A549 (cell line): ENCODE results near the gene SLC8A1. TPM values are rescaled to one million over a fixed set of nuclear protein-coding genes. Genes with fewer than 3 reads are reported as not detected.

Experiments used
- ATAC-seq, 2 experiments: fragments of 200-7000 bp in 1 of 2; fragments of >200 bp in 1 of 2; cut with Nextera tagmentation in 1 of 2; cut with Tn5 transposase in 1 of 2; 3 replicates each; pipeline versions ENCODE4 v1.8.0 to v1.9.1; 2018 to 2020; ENCODE audit warnings: mild to moderate bottlenecking in 1 of 2, moderate library complexity in 1 of 2
- CTCF ChIA-PET: fragments of 300-600 bp; sonication (Branson Sonifier 250); formaldehyde crosslinking; extraction: SDS; loops from one replicate; lab custom pipeline; 2021; ENCODE audit warnings: antibody characterized with exemption, inconsistent platforms; lab: Yijun Ruan, JAX
- POLR2A ChIA-PET: fragments of 350-600 bp; formaldehyde crosslinking; extraction: SDS; loops from one replicate; lab custom pipeline; 2021; ENCODE audit warnings: antibody characterized with exemption, inconsistent platforms; lab: Yijun Ruan, JAX
- DNase-seq, 2 experiments: peaks; one replicate each; pipeline versions ENCODE4 v3.0.0 to v3.0.0-alpha.2; 2011 to 2016; ENCODE audit warnings: low read depth in 1 of 2, low spot score in 1 of 2
- FAIRE-seq: peaks from 2 replicates; lab custom pipeline; 2011; peaks lifted over from hg19 to GRCh38; lab: Jason Lieb, UNC
- H3K27ac ChIP-seq, 2 experiments: fragments of >200 bp; sonication (Bioruptor Twin); formaldehyde crosslinking; 3 replicates each; pipeline ENCODE4 v1.5.1; 2016 to 2017
- H3K4me1 ChIP-seq: fragments of >200 bp; sonication (Bioruptor Twin); formaldehyde crosslinking; 3 replicates; pipeline ENCODE4 v1.6.1; 2016
- H3K4me2 ChIP-seq: fragments of >200 bp; sonication (Bioruptor Twin); formaldehyde crosslinking; 3 replicates; pipeline ENCODE4 v1.6.1; 2016
- H3K4me3 ChIP-seq: fragments of >200 bp; sonication (Bioruptor Twin); formaldehyde crosslinking; 3 replicates; pipeline ENCODE4 v1.5.1; 2016
- H3K9me3 ChIP-seq: fragments of >200 bp; sonication (Bioruptor Twin); formaldehyde crosslinking; 3 replicates; pipeline ENCODE4 v1.6.1; 2016
- CHD2 ChIP-seq: fragments of 150-350 bp; IDR thresholded peaks from 2 replicates; pipeline ENCODE4 v1.6.1; 2014; ENCODE audit warnings: low read length; ENCODE audit not compliant: partially characterized antibody
- CHD4 ChIP-seq: fragments of 200-600 bp; sonication (generic); IDR thresholded peaks from 2 replicates; pipeline ENCODE4 v1.6.1; 2016; ENCODE audit warnings: antibody characterized with exemption, mild to moderate bottlenecking, borderline replicate concordance
- EHF ChIP-seq: fragments of 250-450 bp; sonication (Bioruptor Pico); IDR thresholded peaks from 2 replicates; pipeline ENCODE4 v1.5.0; 2020; ENCODE audit warnings: mild to moderate bottlenecking
- EHMT2 ChIP-seq: fragments of 200-600 bp; sonication (generic); IDR thresholded peaks from 2 replicates; pipeline ENCODE4 v1.6.1; 2016; ENCODE audit warnings: antibody characterized with exemption, low read depth, mild to moderate bottlenecking, moderate library complexity
- HEYL ChIP-seq: fragments of 250-450 bp; sonication (Bioruptor Pico); IDR thresholded peaks from 2 replicates; pipeline ENCODE4 v1.8.0; 2021; ENCODE audit warnings: mild to moderate bottlenecking, moderate library complexity
- HOXA7 ChIP-seq: fragments of 250-450 bp; sonication (Bioruptor Pico); IDR thresholded peaks from 2 replicates; pipeline ENCODE4 v1.5.0; 2020; ENCODE audit warnings: mild to moderate bottlenecking, moderate library complexity
- JUN ChIP-seq, 2 experiments: fragments of >200 bp; sonication (Bioruptor Twin); formaldehyde crosslinking; IDR thresholded peaks; 2 replicates in 1 of 2; 3 replicates in 1 of 2; pipeline ENCODE4 v1.6.1; 2016 to 2017
- JUNB ChIP-seq: fragments of >200 bp; sonication (Bioruptor Twin); formaldehyde crosslinking; IDR thresholded peaks from 2 replicates; pipeline ENCODE4 v1.6.1; 2016
- MAZ ChIP-seq: fragments of 150-350 bp; IDR thresholded peaks from 2 replicates; pipeline ENCODE4 v1.6.1; 2014; ENCODE audit warnings: antibody characterized with exemption, low read depth, low read length, borderline replicate concordance
- NR3C1 ChIP-seq: fragments of >200 bp; sonication (Bioruptor Twin); formaldehyde crosslinking; IDR thresholded peaks from 3 replicates; pipeline ENCODE4 v1.6.1; 2017
- POLR2AphosphoS2 ChIP-seq: conservative IDR thresholded peaks from 2 replicates; pipeline ENCODE4 v1.6.1; 2012; ENCODE audit warnings: low read length, improper control_type of control experiment, inconsistent platforms
- RCOR1 ChIP-seq: fragments of 150-350 bp; IDR thresholded peaks from 2 replicates; pipeline ENCODE4 v1.6.1; 2014; ENCODE audit warnings: antibody characterized with exemption, low read length, low read depth
- RFX5 ChIP-seq: fragments of 450-650 bp; IDR thresholded peaks from 2 replicates; pipeline ENCODE4 v1.7.1; 2014; ENCODE audit warnings: antibody characterized with exemption, mild to moderate bottlenecking, moderate library complexity
- RNF2 ChIP-seq: fragments of 200-600 bp; sonication (generic); IDR thresholded peaks from 2 replicates; pipeline ENCODE4 v1.6.1; 2016; ENCODE audit warnings: low read depth, mild to moderate bottlenecking, antibody characterized with exemption, moderate library complexity, borderline replicate concordance
- SREBF2 ChIP-seq: fragments of 450-650 bp; IDR thresholded peaks from 2 replicates; pipeline ENCODE4 v1.6.1; 2014; ENCODE audit warnings: mild to moderate bottlenecking, moderate library complexity
- TFCP2L1 ChIP-seq: fragments of 250-450 bp; sonication (Bioruptor Pico); IDR thresholded peaks from 2 replicates; pipeline ENCODE4 v1.5.0; 2021; ENCODE audit warnings: mild to moderate bottlenecking
- ZSCAN20 ChIP-seq: fragments of 250-450 bp; sonication (Bioruptor Pico); IDR thresholded peaks from 2 replicates; pipeline ENCODE4 v1.8.0; 2022; ENCODE audit warnings: mild to moderate bottlenecking, moderate library complexity
- WGBS: methylation state at CpG from one replicate; pipeline ENCODE4 v1.1.6; 2017; ENCODE audit errors: missing lambda C conversion rate; 5-methylcytosine and 5-hydroxymethylcytosine counted together
- polyA plus RNA-seq, 4 experiments: library from polyadenylated mRNA; depleted of rRNA in 3 of 4; stranded (reverse); fragments of >200 nt; fragmentation: RNase III in 1 of 4; extraction: RNeasy Plus Mini Kit Qiagen cat#74134 plus additional on column Dnase treatment in 1 of 4; gene quantifications; 2 replicates in 3 of 4; 3 replicates in 1 of 4; pipeline ENCODE4 v1.2.3, GENCODE V29; 2011 to 2017
- TF ChIP-seq, protein P1 (sequence below): fragments of 250-450 bp; sonication (Bioruptor Pico); IDR thresholded peaks from 2 replicates; pipeline ENCODE4 v1.5.0; 2021; ENCODE audit warnings: mild to moderate bottlenecking, moderate library complexity, borderline replicate concordance
- TF ChIP-seq, protein P2 (sequence below): fragments of >200 bp; sonication (Bioruptor Twin); formaldehyde crosslinking; IDR thresholded peaks from 3 replicates; pipeline ENCODE4 v1.5.1; 2016
- TF ChIP-seq, protein P3 (sequence below): fragments of 450-650 bp; IDR thresholded peaks from 2 replicates; pipeline ENCODE4 v1.6.1; 2014; ENCODE audit warnings: antibody characterized with exemption
- TF ChIP-seq, protein P4 (sequence below): IDR thresholded peaks from 2 replicates; pipeline ENCODE4 v1.6.1; 2012; ENCODE audit warnings: low read depth, borderline replicate concordance
- TF ChIP-seq, protein P5 (sequence below): IDR thresholded peaks from 2 replicates; pipeline ENCODE4 v1.6.1; 2012
- TF ChIP-seq, protein P6 (sequence below): fragments of >200 bp; sonication (Bioruptor Twin); formaldehyde crosslinking; IDR thresholded peaks from 2 replicates; pipeline ENCODE4 v1.6.1; 2016

SLC8A1 gene
- polyA plus RNA-seq, 2 of the 4 experiments (the other 2 are of a cell fraction) = 0.28 to 0.92 TPM

DNA sequence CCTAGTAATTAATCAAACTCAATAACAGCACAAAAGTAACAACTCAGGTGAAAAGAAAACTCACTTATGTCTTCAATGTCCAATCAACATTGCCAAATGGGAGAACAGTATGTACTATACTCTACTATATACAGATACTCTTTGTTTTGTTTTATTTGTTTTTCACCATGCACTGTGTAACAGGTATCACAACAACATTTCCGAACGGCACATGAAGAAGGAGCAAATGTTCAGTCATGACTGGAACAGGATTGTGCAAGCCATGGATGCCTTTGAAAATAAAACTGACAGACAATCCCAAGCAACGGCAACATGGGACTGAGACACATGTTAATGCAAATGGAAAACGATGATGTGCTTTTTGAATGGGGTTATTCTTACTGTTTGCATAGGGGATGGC lies 337.9 kb downstream of the SLC8A1 start:
- DNase-seq = no peak
- no peak overlapping the region for H3K4me2 ChIP-seq
- POLR2A ChIA-PET = no interaction called here
- 53% methylated on average over 4 of the region's 4 CpGs for WGBS
- H3K9me3 ChIP-seq = no peaks in the 10 kb centered on the region
- CTCF ChIA-PET = interaction anchor here (1.5 kb wide), 1 partner anchor 24 kb away, joined by 3 read pairs; no protein-coding TSS in a partner anchor
- H3K27ac ChIP-seq = no peak overlapping the region
- TF ChIP-seq, protein P1, sequence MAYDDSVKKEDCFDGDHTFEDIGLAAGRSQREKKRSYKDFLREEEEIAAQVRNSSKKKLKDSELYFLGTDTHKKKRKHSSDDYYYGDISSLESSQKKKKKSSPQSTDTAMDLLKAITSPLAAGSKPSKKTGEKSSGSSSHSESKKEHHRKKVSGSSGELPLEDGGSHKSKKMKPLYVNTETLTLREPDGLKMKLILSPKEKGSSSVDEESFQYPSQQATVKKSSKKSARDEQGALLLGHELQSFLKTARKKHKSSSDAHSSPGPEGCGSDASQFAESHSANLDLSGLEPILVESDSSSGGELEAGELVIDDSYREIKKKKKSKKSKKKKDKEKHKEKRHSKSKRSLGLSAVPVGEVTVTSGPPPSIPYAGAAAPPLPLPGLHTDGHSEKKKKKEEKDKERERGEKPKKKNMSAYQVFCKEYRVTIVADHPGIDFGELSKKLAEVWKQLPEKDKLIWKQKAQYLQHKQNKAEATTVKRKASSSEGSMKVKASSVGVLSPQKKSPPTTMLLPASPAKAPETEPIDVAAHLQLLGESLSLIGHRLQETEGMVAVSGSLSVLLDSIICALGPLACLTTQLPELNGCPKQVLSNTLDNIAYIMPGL (CRISPR knock-in tag) = no peak
- TF ChIP-seq HEYL (CRISPR knock-in tag) (no peak), EHMT2 (no peak), JUN (IDR thresholded peaks at IDR 0.05) (no peak)
- H3K4me3 ChIP-seq = no peak overlapping the region
- ATAC-seq = no peak
- FAIRE-seq = no peak
- no peaks in the 10 kb centered on the region for H3K4me1 ChIP-seq

DNA sequence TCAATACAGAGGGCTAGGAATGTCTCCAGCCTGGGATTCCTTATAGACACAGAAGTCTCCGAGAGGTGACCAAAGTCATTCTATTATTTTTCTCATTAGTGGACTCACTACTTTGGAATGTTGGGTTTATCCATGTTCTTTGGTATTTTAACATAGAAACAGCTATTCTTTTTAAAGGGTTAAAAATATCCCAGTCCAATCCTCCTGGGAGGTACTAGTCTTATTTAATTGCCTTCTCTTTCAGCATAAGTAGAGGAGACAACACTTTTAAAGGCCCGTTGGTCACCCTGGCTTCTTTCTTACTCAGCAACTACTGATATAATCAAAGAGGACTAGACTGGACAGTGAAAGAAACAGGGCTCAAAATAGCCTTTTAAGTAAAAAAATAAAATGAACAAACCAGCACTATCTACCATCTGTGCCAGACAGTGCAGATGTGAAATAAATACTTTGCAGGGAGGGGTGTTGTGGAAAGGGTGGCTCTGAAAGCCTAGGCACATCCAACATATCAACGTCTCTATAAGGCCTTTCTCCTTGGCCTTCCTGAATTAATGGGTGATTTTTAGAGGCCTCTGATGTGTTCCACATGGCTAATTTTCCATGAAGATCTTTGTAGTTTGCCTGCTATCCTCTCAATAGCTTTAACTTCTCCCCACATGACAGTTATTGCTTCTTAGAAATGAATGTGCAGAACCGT lies 338.5 kb downstream of the SLC8A1 start:
- ATAC-seq (no peak), DNase-seq (no peak)
- POLR2A ChIA-PET = no interaction called here

DNA sequence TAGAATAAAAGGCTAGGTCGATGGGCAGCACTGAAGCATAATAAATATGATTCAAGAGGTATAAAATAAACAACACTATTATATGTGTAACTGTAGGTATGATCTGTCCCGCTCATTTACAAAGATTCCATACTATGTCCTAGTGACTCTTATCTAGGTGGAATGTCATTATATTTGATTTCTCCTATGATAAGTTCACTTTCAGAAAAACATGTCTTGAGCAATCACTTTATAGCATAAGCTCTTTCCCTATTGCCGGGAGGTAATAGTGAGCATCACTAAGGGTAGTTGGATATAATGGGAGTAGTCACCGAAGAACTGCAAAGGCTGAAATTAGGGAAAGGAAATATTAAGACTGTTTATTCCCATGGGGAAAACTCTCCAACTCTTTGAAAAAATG lies 342.5 kb downstream of the SLC8A1 start:
- TF ChIP-seq TFCP2L1 (CRISPR knock-in tag) (no peak), HOXA7 (no peak), EHF (CRISPR knock-in tag) (no peak), RFX5 (no peak), CHD2 (no peak), JUNB (no peak), POLR2AphosphoS2 (no peak), MAZ (no peak), SREBF2 (no peak), ZSCAN20 (CRISPR knock-in tag) (no peak), RCOR1 (no peak), RNF2 (no peak), NR3C1 (no peak), CHD4 (no peak)
- TF ChIP-seq, protein P2, sequence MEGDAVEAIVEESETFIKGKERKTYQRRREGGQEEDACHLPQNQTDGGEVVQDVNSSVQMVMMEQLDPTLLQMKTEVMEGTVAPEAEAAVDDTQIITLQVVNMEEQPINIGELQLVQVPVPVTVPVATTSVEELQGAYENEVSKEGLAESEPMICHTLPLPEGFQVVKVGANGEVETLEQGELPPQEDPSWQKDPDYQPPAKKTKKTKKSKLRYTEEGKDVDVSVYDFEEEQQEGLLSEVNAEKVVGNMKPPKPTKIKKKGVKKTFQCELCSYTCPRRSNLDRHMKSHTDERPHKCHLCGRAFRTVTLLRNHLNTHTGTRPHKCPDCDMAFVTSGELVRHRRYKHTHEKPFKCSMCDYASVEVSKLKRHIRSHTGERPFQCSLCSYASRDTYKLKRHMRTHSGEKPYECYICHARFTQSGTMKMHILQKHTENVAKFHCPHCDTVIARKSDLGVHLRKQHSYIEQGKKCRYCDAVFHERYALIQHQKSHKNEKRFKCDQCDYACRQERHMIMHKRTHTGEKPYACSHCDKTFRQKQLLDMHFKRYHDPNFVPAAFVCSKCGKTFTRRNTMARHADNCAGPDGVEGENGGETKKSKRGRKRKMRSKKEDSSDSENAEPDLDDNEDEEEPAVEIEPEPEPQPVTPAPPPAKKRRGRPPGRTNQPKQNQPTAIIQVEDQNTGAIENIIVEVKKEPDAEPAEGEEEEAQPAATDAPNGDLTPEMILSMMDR = no peak
- TF ChIP-seq, protein P3, sequence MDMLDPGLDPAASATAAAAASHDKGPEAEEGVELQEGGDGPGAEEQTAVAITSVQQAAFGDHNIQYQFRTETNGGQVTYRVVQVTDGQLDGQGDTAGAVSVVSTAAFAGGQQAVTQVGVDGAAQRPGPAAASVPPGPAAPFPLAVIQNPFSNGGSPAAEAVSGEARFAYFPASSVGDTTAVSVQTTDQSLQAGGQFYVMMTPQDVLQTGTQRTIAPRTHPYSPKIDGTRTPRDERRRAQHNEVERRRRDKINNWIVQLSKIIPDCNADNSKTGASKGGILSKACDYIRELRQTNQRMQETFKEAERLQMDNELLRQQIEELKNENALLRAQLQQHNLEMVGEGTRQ = no peak
- TF ChIP-seq, protein P4, sequence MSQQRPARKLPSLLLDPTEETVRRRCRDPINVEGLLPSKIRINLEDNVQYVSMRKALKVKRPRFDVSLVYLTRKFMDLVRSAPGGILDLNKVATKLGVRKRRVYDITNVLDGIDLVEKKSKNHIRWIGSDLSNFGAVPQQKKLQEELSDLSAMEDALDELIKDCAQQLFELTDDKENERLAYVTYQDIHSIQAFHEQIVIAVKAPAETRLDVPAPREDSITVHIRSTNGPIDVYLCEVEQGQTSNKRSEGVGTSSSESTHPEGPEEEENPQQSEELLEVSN = no peak
- TF ChIP-seq, protein P5, sequence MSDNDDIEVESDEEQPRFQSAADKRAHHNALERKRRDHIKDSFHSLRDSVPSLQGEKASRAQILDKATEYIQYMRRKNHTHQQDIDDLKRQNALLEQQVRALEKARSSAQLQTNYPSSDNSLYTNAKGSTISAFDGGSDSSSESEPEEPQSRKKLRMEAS = no peak
- TF ChIP-seq, protein P6, sequence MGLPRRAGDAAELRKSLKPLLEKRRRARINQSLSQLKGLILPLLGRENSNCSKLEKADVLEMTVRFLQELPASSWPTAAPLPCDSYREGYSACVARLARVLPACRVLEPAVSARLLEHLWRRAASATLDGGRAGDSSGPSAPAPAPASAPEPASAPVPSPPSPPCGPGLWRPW = no peak
- FAIRE-seq = no peak
- H3K4me3 ChIP-seq = no peak overlapping the region
- 50% methylated on average over 4 of the region's 4 CpGs for WGBS
- ChIA-PET POLR2A (no interaction called here), CTCF (no interaction called here)
- H3K4me2 ChIP-seq = no peak overlapping the region
- H3K27ac ChIP-seq = no peak overlapping the region
- H3K9me3 ChIP-seq = no peaks in the 10 kb centered on the region
- no peaks in the 10 kb centered on the region for H3K4me1 ChIP-seq
- no peak for DNase-seq
- no peak for ATAC-seq

More for the DNA sequence above, 338.5 kb downstream of the SLC8A1 start:
- Histone ChIP-seq H3K4me1 (no peaks in the 10 kb centered on the region), H3K4me2 (no peak overlapping the region), H3K27ac (no peak overlapping the region), H3K4me3 (no peak overlapping the region), H3K9me3 (no peaks in the 10 kb centered on the region)
- TF ChIP-seq, protein P5 = no peak
- CTCF ChIA-PET = no interaction called here
- FAIRE-seq = no peak
- 24% methylated on average over 4 of the region's 4 CpGs for WGBS
